DMS79 (cell line): ENCODE results near the gene NF1.
"Not testable (repeated sequence)": the region's sequence is repeated elsewhere in the genome, so short reads cannot be mapped to it uniquely, and the experiment has no call there.

Experiments
- DNase-seq: peaks from one replicate; lab custom pipeline; 2025; lab: John Stamatoyannopoulos, UW

The NF1 gene

GRCh38 chr17:31299624-31300023 lies 204.8 kb downstream of the NF1 start:
- DNase-seq, result no peak

- DNase-seq, result no peak
Measured at GRCh38 chr17:31307640-31308039, 212.9 kb downstream of the NF1 start.

- DNase-seq, result no peak
Measured at GRCh38 chr17:31308372-31309334, 213.9 kb downstream of the NF1 start.

GRCh38 chr17:31309556-31309955 lies 214.8 kb downstream of the NF1 start:
- DNase-seq, result no peak

GRCh38 chr17:31310260-31310659 lies 215.5 kb downstream of the NF1 start:
- DNase-seq, result no peak

GRCh38 chr17:31310886-31311285 lies 216.1 kb downstream of the NF1 start:
- DNase-seq, result no peak

GRCh38 chr17:31311526-31311925 lies 216.7 kb downstream of the NF1 start:
- DNase-seq, result no peak

- not testable (repeated sequence) for DNase-seq
Measured at GRCh38 chr17:31312223-31312622, 217.4 kb downstream of the NF1 start.

- DNase-seq, result no peak
Measured at GRCh38 chr17:31313982-31314781, 219.4 kb downstream of the NF1 start, which contains the start of gene EVI2B. TSS of gene EVI2B (minus strand) at chr17:31314054. CDS start at chr17:31305609, 8,445 bp downstream.

- no peak for DNase-seq
Measured at GRCh38 chr17:31314782-31315100, 220.0 kb downstream of the NF1 start.

- no peak for DNase-seq
Measured at GRCh38 chr17:31318298-31318801, 223.6 kb downstream of the NF1 start.

- DNase-seq, result no peak
Measured at GRCh38 chr17:31318851-31319661, 224.3 kb downstream of the NF1 start.

- no peak for DNase-seq
Measured at GRCh38 chr17:31320241-31320640, 225.5 kb downstream of the NF1 start.

- no peak for DNase-seq
Measured at GRCh38 chr17:31320791-31321190, 226.0 kb downstream of the NF1 start.

GRCh38 chr17:31321481-31321880 lies 226.7 kb downstream of the NF1 start, which contains the start of gene EVI2A:
TSS of gene EVI2A (minus strand) at chr17:31321622. CDS start at chr17:31319013, 2,609 bp downstream.
- DNase-seq, result no peak

- no peak for DNase-seq
Measured at GRCh38 chr17:31321966-31322365, 227.2 kb downstream of the NF1 start.

GRCh38 chr17:31323551-31323950 lies 228.8 kb downstream of the NF1 start:
- no peak for DNase-seq

- no peak for DNase-seq
Measured at GRCh38 chr17:31327534-31328159, 232.9 kb downstream of the NF1 start.

GRCh38 chr17:31328160-31328535 lies 233.4 kb downstream of the NF1 start:
- DNase-seq, result no peak

- DNase-seq, result no peak
Measured at GRCh38 chr17:31329221-31329620, 234.4 kb downstream of the NF1 start.

- no peak for DNase-seq
Measured at GRCh38 chr17:31339906-31340661, 245.3 kb downstream of the NF1 start.
